ENCODE data around the gene CHKA.
A peak's percentile ranks its signal among the peaks of the same experiment; 100 is the strongest.

Gene CHKA

GRCh38 chr11:68121067-68121899 lies at the start of gene CHKA:
Gene CHKA, minus strand, starts transcription at chr11:68121388. Its CDS starts 211 bp downstream, at chr11:68121177.
- ATAC-seq, result peak; percentile 96

GRCh38 chr11:68169442-68169841 lies 48.3 kb upstream of the CHKA start:
- no peak for DNase-seq
- ATAC-seq, result no peak

More at GRCh38 chr11:68121067-68121899, at the start of gene CHKA:
- peak; percentile 95 for DNase-seq

GRCh38 chr11:68168694-68169093 lies 47.5 kb upstream of the CHKA start:
- no peak for DNase-seq
- ATAC-seq, result no peak

GRCh38 chr11:68167474-68167873 lies 46.3 kb upstream of the CHKA start:
- no peak for ATAC-seq
- DNase-seq, result no peak

- DNase-seq, result no peak
- ATAC-seq, result no peak
Measured at GRCh38 chr11:68166969-68167368, 45.8 kb upstream of the CHKA start.

- DNase-seq, result no peak
- no peak for ATAC-seq
Measured at GRCh38 chr11:68165601-68166000, 44.4 kb upstream of the CHKA start.

GRCh38 chr11:68164437-68164836 lies 43.2 kb upstream of the CHKA start:
- DNase-seq, result no peak
- no peak for ATAC-seq

- no peak for ATAC-seq
- DNase-seq, result no peak
Measured at GRCh38 chr11:68163691-68164090, 42.5 kb upstream of the CHKA start.

- no peak for ATAC-seq
- no peak for DNase-seq
Measured at GRCh38 chr11:68160100-68160695, 39.0 kb upstream of the CHKA start.

GRCh38 chr11:68159665-68160064 lies 38.5 kb upstream of the CHKA start:
- ATAC-seq (no peak), DNase-seq (no peak)

GRCh38 chr11:68159161-68159560 lies 38.0 kb upstream of the CHKA start:
- no peak for ATAC-seq
- no peak for DNase-seq

GRCh38 chr11:68158580-68158979 lies 37.4 kb upstream of the CHKA start:
- ATAC-seq (no peak), DNase-seq (no peak)

GRCh38 chr11:68153742-68154141 lies 32.6 kb upstream of the CHKA start:
- DNase-seq (no peak), ATAC-seq (no peak)

GRCh38 chr11:68150037-68150436 lies 28.8 kb upstream of the CHKA start:
- no peak for ATAC-seq

GRCh38 chr11:68149417-68149816 lies 28.2 kb upstream of the CHKA start:
- no peak for DNase-seq

More at GRCh38 chr11:68150037-68150436, 28.8 kb upstream of the CHKA start:
- DNase-seq, result no peak

GRCh38 chr11:68148879-68149278 lies 27.7 kb upstream of the CHKA start:
- DNase-seq, result no peak
- no peak for ATAC-seq

More at GRCh38 chr11:68149417-68149816, 28.2 kb upstream of the CHKA start:
- no peak for ATAC-seq

GRCh38 chr11:68148071-68148805 lies 27.1 kb upstream of the CHKA start:
- no peak for DNase-seq
- no peak for ATAC-seq

GRCh38 chr11:68146704-68147474 lies 25.7 kb upstream of the CHKA start:
- DNase-seq, result no peak
- no peak for ATAC-seq

- DNase-seq (no peak), ATAC-seq (no peak)
Measured at GRCh38 chr11:68146010-68146540, 24.9 kb upstream of the CHKA start.

- DNase-seq, result no peak
- ATAC-seq, result no peak
Measured at GRCh38 chr11:68145120-68145866, 24.1 kb upstream of the CHKA start.

- ATAC-seq (no peak), DNase-seq (no peak)
Measured at GRCh38 chr11:68143310-68143689, 22.1 kb upstream of the CHKA start.
